Activated naive CD8-positive, alpha-beta T cell treated with anti-CD3 and anti-CD28 coated beads, Interleukin-2, amount 10 ng/mL, durations not matched to agents 7 days and 5 days (primary cell): ENCODE data around the gene ANKRD62. TPM values are rescaled to one million over a fixed set of nuclear protein-coding genes. Genes with fewer than 3 reads are reported as not detected.
"Not testable (repeated sequence)": the region's sequence is repeated elsewhere in the genome, so short reads cannot be mapped to it uniquely, and the experiment has no call there.

Experiments used
- ATAC-seq: fragments of 150-1000 bp; cut with Tn5 transposase; one replicate; pipeline ENCODE4 v1.10.0; 2021; ENCODE audit warnings: low read depth, moderate library complexity
- POLR2A ChIA-PET: fragments of 350-600 bp; sonication (Branson Sonifier 250); formaldehyde crosslinking; loops from one replicate; lab custom pipeline; 2021; ENCODE audit warnings: antibody characterized with exemption; lab: Charles Lee
- DNase-seq: peaks from one replicate; pipeline ENCODE4 v3.0.0; 2021
- H3K27ac Mint-ChIP-seq: one replicate; pipeline ENCODE4 v1.8.0; 2022; ENCODE audit warnings: mild to moderate bottlenecking, mixed read lengths
- H3K27me3 Mint-ChIP-seq: one replicate; pipeline ENCODE4 v1.8.0; 2022; ENCODE audit warnings: mild to moderate bottlenecking, moderate library complexity, mixed read lengths
- H3K36me3 Mint-ChIP-seq: one replicate; pipeline ENCODE4 v1.8.0; 2021; ENCODE audit warnings: mild to moderate bottlenecking, mixed read lengths
- H3K4me1 Mint-ChIP-seq: one replicate; pipeline ENCODE4 v1.8.0; 2021; ENCODE audit warnings: mixed read lengths
- H3K4me3 Mint-ChIP-seq: one replicate; pipeline ENCODE4 v1.8.0; 2022; ENCODE audit warnings: mild to moderate bottlenecking, moderate library complexity, mixed read lengths
- H3K9me3 Mint-ChIP-seq: one replicate; pipeline ENCODE4 v1.8.0; 2021; ENCODE audit warnings: mixed read lengths
- total RNA-seq, 2 experiments: library from RNA; stranded (reverse); gene quantifications; one replicate each; pipeline ENCODE4 v1.2.3, GENCODE V29; 2021

Gene ANKRD62
- total RNA-seq, 2 experiments from 2014 or later: not detected

GRCh38 chr18:12149431-12149830 lies 55.8 kb downstream of the ANKRD62 start:
- not testable (repeated sequence) for H3K4me3 Mint-ChIP-seq

GRCh38 chr18:12154361-12154760 lies 60.7 kb downstream of the ANKRD62 start:
- Mint-ChIP-seq H3K27me3 (peaks cover 5% of the 10 kb centered on the region), H3K36me3 (no peaks in the 10 kb centered on the region), H3K9me3 (no peaks in the 10 kb centered on the region), H3K4me3 (no peak overlapping the region), H3K4me1 (no peaks in the 10 kb centered on the region), H3K27ac (no peak overlapping the region)
- POLR2A ChIA-PET: no interaction called here
- ATAC-seq: no peak
- no peak for DNase-seq

More at GRCh38 chr18:12149431-12149830, 55.8 kb downstream of the ANKRD62 start:
- H3K27me3 Mint-ChIP-seq, ATAC-seq, H3K27ac Mint-ChIP-seq, H3K9me3 Mint-ChIP-seq, DNase-seq, H3K36me3 Mint-ChIP-seq, POLR2A ChIA-PET, H3K4me1 Mint-ChIP-seq: not testable (repeated sequence)

- no peaks in the 10 kb centered on the region for H3K4me1 Mint-ChIP-seq
- no peaks in the 10 kb centered on the region for H3K36me3 Mint-ChIP-seq
- POLR2A ChIA-PET: no interaction called here
- ATAC-seq (no peak), DNase-seq (no peak)
- H3K27me3 Mint-ChIP-seq: peaks cover 7% of the 10 kb centered on the region
- H3K9me3 Mint-ChIP-seq: no peaks in the 10 kb centered on the region
- no peak overlapping the region for H3K27ac Mint-ChIP-seq
- no peak overlapping the region for H3K4me3 Mint-ChIP-seq
Observed at GRCh38 chr18:12155996-12156395, 62.4 kb downstream of the ANKRD62 start.

GRCh38 chr18:12159446-12159845 lies 65.8 kb downstream of the ANKRD62 start:
- Mint-ChIP-seq H3K4me3 (no peak overlapping the region), H3K36me3 (no peaks in the 10 kb centered on the region), H3K9me3 (no peaks in the 10 kb centered on the region), H3K27ac (no peak overlapping the region), H3K27me3 (peaks cover 23% of the 10 kb centered on the region), H3K4me1 (no peaks in the 10 kb centered on the region)
- POLR2A ChIA-PET: no interaction called here
- ATAC-seq: no peak
- DNase-seq: no peak

DNA sequence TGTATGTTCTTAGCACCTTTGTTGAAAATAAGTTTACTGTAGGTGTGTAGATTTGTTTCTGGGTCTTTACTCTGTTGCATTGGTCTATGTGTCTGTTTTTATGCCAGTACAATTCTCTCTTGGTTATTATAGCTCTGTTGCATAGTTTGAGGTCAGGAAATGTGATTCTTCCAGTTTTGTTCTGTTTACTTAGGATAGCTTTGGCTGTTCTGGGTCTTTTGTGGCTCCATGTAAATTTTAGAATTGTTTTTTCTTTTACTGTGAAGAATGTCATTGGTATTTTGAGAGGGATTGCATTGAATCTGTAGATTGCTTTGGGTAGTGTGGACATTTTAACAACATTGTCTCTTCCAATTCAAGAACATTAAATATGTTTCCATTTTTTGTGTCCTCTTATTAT lies 69.1 kb downstream of the ANKRD62 start:
- no peak for DNase-seq
- Mint-ChIP-seq H3K4me1 (no peaks in the 10 kb centered on the region), H3K36me3 (no peaks in the 10 kb centered on the region), H3K4me3 (no peak overlapping the region), H3K9me3 (no peaks in the 10 kb centered on the region), H3K27ac (no peak overlapping the region), H3K27me3 (peaks cover 23% of the 10 kb centered on the region)
- POLR2A ChIA-PET: no interaction called here
- no peak for ATAC-seq

DNA sequence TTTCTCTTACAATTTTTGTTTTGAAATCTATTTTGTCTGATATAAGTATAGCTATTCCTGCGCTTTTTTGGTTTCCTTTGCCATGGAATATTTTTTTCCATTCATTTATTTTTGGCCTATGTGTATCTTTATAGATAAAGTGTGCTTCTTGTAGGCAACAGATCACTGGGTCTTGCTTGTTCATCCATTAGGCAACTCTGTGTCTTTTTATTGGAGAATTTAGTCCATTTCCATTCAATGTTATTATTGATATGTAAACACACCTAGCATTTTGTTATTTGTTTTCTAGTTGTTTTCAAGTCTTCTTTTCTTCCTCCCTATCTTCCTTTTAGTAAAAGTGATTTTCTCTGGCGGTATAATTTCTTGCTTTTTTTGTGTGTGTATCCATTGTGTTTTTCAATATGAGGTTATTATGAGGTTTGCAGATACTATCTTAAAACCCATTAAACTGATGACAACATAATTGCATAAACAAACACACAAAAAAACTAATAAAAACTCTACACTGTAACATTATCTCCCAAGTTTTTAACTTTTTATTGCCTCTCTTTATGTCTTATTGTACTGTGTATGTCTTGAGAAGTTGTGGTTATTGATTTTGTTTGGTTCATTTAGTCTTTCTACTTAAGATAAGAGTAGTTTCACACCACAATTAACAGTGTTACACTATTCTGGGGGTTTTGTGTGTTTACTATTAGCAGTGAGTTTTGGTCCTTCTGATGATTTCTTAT lies 71.6 kb downstream of the ANKRD62 start:
- no peaks in the 10 kb centered on the region for H3K4me1 Mint-ChIP-seq
- H3K4me3 Mint-ChIP-seq: no peak overlapping the region
- H3K9me3 Mint-ChIP-seq: no peaks in the 10 kb centered on the region
- DNase-seq (no peak), ATAC-seq (no peak)
- peaks cover 23% of the 10 kb centered on the region for H3K27me3 Mint-ChIP-seq
- H3K36me3 Mint-ChIP-seq: no peaks in the 10 kb centered on the region
- no peak overlapping the region for H3K27ac Mint-ChIP-seq
- POLR2A ChIA-PET: no interaction called here

Other genes with a start within 250 kb of the ANKRD62 start
- 10 to 100 TPM; 35.1 to 35.2 TPM for gene CHMP1B, start 242.4 kb upstream of the ANKRD62 start, total RNA-seq
- 10 to 100 TPM; 60.4 to 61.1 TPM for gene MPPE1, start 185.5 kb upstream of the ANKRD62 start, total RNA-seq
- gene IMPA2, start 112.3 kb upstream of the ANKRD62 start, total RNA-seq: 10 to 100 TPM; 12.5 to 15.4 TPM
- not detected for gene CIDEA, start 160.5 kb downstream of the ANKRD62 start, total RNA-seq
- gene TUBB6, start 214.4 kb downstream of the ANKRD62 start, total RNA-seq: 10 to 100 TPM; 13.3 to 15.6 TPM